HEK293 (cell line): ENCODE data around the gene TBPL1.

ENCODE experiments used
- CTCF ChIA-PET: fragments of 350-600 bp; formaldehyde crosslinking; extraction: SDS; loops from one replicate; lab custom pipeline; 2021; ENCODE audit warnings: antibody characterized with exemption; lab: Yijun Ruan, JAX
- POLR2A ChIA-PET: fragments of 300-600 bp; formaldehyde crosslinking; extraction: SDS; loops from one replicate; lab custom pipeline; 2020; ENCODE audit warnings: antibody characterized with exemption, inconsistent platforms; lab: Yijun Ruan, JAX
- H3K27ac ChIP-seq: fragments of 200-500 bp; sonication (Bioruptor generic); 2 replicates; pipeline ENCODE4 v1.5.1; 2014; ENCODE audit warnings: low read depth, low read length, control low read depth, inconsistent platforms; ENCODE audit errors: extremely low read depth
- H3K36me3 ChIP-seq, 2 experiments: fragments of 200-500 bp in 1 of 2; sonication (Bioruptor generic) in 1 of 2; 1 replicate in 1 of 2; 2 replicates in 1 of 2; pipeline ENCODE4 v1.5.1; 2014 to 2017; ENCODE audit warnings: inconsistent platforms in 2 of 2, low read length in 2 of 2; ENCODE audit not compliant: control insufficient read depth in 2 of 2, insufficient read depth in 1 of 2
- H3K4me1 ChIP-seq: fragments of 200-500 bp; sonication (Bioruptor generic); 2 replicates; pipeline ENCODE4 v1.5.1; 2014; ENCODE audit warnings: mild to moderate bottlenecking, low read length, inconsistent platforms; ENCODE audit not compliant: control insufficient read depth, insufficient read depth
- H3K4me3 ChIP-seq: 2 replicates; pipeline ENCODE4 v1.5.1; 2011; ENCODE audit warnings: low read depth, mild to moderate bottlenecking, control low read depth, low read length, moderate library complexity
- H3K9me3 ChIP-seq: fragments of 200-500 bp; sonication (Bioruptor generic); 2 replicates; pipeline ENCODE4 v1.5.1; 2014; ENCODE audit warnings: low read depth, low read length, inconsistent platforms; ENCODE audit not compliant: control insufficient read depth, insufficient read depth
- HOXD13 ChIP-seq: sonication (generic); formaldehyde crosslinking; IDR thresholded peaks from 2 replicates; pipeline ENCODE4 v1.8.0; 2022; ENCODE audit warnings: missing genetic modification reagents, borderline replicate concordance
- KLF8 ChIP-seq: fragments of 450-650 bp; formaldehyde crosslinking; IDR thresholded peaks from 2 replicates; pipeline ENCODE4 v1.5.1; 2016; ENCODE audit warnings: missing biosample characterization, missing genetic modification characterization
- OVOL3 ChIP-seq: fragments of 450-650 bp; formaldehyde crosslinking; IDR thresholded peaks from 2 replicates; pipeline ENCODE4 v1.5.1; 2016; ENCODE audit warnings: missing biosample characterization, missing genetic modification characterization
- YY1 ChIP-seq: fragments of 450-650 bp; formaldehyde crosslinking; IDR thresholded peaks from 2 replicates; pipeline ENCODE4 v1.5.1; 2018; ENCODE audit warnings: missing biosample characterization, missing genetic modification characterization
- ZEB2 ChIP-seq: fragments of 450-650 bp; formaldehyde crosslinking; IDR thresholded peaks from 2 replicates; pipeline ENCODE4 v1.5.1; 2016; ENCODE audit warnings: missing biosample characterization, missing genetic modification characterization
- ZFP3 ChIP-seq: fragments of 450-650 bp; formaldehyde crosslinking; IDR thresholded peaks from 2 replicates; pipeline ENCODE4 v1.5.1; 2016; ENCODE audit warnings: low read depth, missing biosample characterization, missing genetic modification characterization
- ZNF138 ChIP-seq: fragments of 450-650 bp; formaldehyde crosslinking; IDR thresholded peaks from 2 replicates; pipeline ENCODE4 v1.5.1; 2016; ENCODE audit warnings: missing biosample characterization, missing genetic modification characterization, borderline replicate concordance
- ZNF169 ChIP-seq: fragments of 450-650 bp; formaldehyde crosslinking; IDR thresholded peaks from 2 replicates; pipeline ENCODE4 v1.5.1; 2016; ENCODE audit warnings: missing biosample characterization, missing genetic modification characterization
- ZNF221 ChIP-seq: fragments of 450-650 bp; formaldehyde crosslinking; IDR thresholded peaks from 2 replicates; pipeline ENCODE4 v1.5.1; 2017; ENCODE audit warnings: missing biosample characterization, missing genetic modification characterization, borderline replicate concordance
- ZNF248 ChIP-seq: fragments of 450-650 bp; formaldehyde crosslinking; IDR thresholded peaks from 2 replicates; pipeline ENCODE4 v1.5.1; 2017; ENCODE audit warnings: missing biosample characterization, missing genetic modification characterization
- ZNF274 ChIP-seq, 2 experiments: fragments of 200-500 bp in 1 of 2; fragments of 450-650 bp in 1 of 2; sonication (Bioruptor generic) in 1 of 2; formaldehyde crosslinking in 1 of 2; IDR thresholded peaks; 2 replicates each; pipeline versions ENCODE4 v1.5.1 to v1.6.1; 2014 to 2016; ENCODE audit warnings: borderline replicate concordance in 1 of 2, inconsistent platforms in 1 of 2, low read length in 1 of 2, missing biosample characterization in 1 of 2, missing genetic modification characterization in 1 of 2
- ZNF335 ChIP-seq: fragments of 450-650 bp; formaldehyde crosslinking; conservative IDR thresholded peaks from 2 replicates; pipeline ENCODE4 v1.5.1; 2016; ENCODE audit warnings: missing biosample characterization, missing genetic modification characterization
- ZNF473 ChIP-seq: fragments of 450-650 bp; formaldehyde crosslinking; IDR thresholded peaks from 2 replicates; pipeline ENCODE4 v1.5.1; 2017; ENCODE audit warnings: missing biosample characterization, missing genetic modification characterization
- ZNF529 ChIP-seq: fragments of 450-650 bp; formaldehyde crosslinking; IDR thresholded peaks from 2 replicates; pipeline ENCODE4 v1.5.1; 2017; ENCODE audit warnings: missing genetic modification characterization, missing biosample characterization; ENCODE audit not compliant: insufficient replicate concordance
- ZNF623 ChIP-seq: fragments of 450-650 bp; formaldehyde crosslinking; IDR thresholded peaks from 2 replicates; pipeline ENCODE4 v1.5.1; 2016; ENCODE audit warnings: missing biosample characterization, missing genetic modification characterization
- ZNF785 ChIP-seq: fragments of 450-650 bp; formaldehyde crosslinking; IDR thresholded peaks from 2 replicates; pipeline ENCODE4 v1.5.1; 2016; ENCODE audit warnings: missing biosample characterization, missing genetic modification characterization
- ZNF791 ChIP-seq: fragments of 450-650 bp; formaldehyde crosslinking; IDR thresholded peaks from 2 replicates; pipeline ENCODE4 v1.5.1; 2016; ENCODE audit warnings: missing biosample characterization, missing genetic modification characterization
- ZSCAN16 ChIP-seq: fragments of 450-650 bp; formaldehyde crosslinking; IDR thresholded peaks from 2 replicates; pipeline ENCODE4 v1.5.1; 2016; ENCODE audit warnings: missing biosample characterization, missing genetic modification characterization
- ZXDB ChIP-seq: fragments of 450-650 bp; formaldehyde crosslinking; IDR thresholded peaks from 2 replicates; pipeline ENCODE4 v1.5.1; 2016; ENCODE audit warnings: missing biosample characterization, missing genetic modification characterization
- TF ChIP-seq, protein P1 (sequence below): fragments of 450-650 bp; formaldehyde crosslinking; IDR thresholded peaks from 2 replicates; pipeline ENCODE4 v1.5.0; 2017; ENCODE audit warnings: missing biosample characterization, missing genetic modification characterization, borderline replicate concordance
- TF ChIP-seq, protein P2 (sequence below): fragments of 450-650 bp; formaldehyde crosslinking; IDR thresholded peaks from 2 replicates; pipeline ENCODE4 v1.5.1; 2016; ENCODE audit warnings: missing biosample characterization, missing genetic modification characterization

TBPL1 gene

DNA sequence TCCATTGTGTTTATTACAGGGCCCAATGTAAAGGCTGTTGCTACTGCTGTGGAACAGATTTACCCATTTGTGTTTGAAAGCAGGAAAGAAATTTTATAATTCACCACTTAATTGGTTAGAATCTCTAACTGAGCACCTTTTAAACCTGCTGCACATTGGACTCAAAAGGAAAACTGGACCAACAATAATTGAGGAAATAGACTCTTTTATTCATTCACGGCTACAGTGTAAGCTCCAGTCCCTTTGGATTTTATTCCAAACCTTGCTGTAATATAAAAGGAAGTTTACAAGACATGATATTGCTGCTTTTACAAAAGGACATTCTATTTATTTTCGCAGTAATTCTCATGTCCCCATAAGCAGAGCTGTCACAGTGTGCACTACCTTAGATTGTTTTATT lies 33.9 kb downstream of the TBPL1 start (continued):
- TF ChIP-seq, protein P1, sequence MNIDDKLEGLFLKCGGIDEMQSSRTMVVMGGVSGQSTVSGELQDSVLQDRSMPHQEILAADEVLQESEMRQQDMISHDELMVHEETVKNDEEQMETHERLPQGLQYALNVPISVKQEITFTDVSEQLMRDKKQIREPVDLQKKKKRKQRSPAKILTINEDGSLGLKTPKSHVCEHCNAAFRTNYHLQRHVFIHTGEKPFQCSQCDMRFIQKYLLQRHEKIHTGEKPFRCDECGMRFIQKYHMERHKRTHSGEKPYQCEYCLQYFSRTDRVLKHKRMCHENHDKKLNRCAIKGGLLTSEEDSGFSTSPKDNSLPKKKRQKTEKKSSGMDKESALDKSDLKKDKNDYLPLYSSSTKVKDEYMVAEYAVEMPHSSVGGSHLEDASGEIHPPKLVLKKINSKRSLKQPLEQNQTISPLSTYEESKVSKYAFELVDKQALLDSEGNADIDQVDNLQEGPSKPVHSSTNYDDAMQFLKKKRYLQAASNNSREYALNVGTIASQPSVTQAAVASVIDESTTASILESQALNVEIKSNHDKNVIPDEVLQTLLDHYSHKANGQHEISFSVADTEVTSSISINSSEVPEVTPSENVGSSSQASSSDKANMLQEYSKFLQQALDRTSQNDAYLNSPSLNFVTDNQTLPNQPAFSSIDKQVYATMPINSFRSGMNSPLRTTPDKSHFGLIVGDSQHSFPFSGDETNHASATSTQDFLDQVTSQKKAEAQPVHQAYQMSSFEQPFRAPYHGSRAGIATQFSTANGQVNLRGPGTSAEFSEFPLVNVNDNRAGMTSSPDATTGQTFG (tag by site-specific recombination): no peak
- TF ChIP-seq ZNF785 (tag by site-specific recombination): no peak
- no peak for TF ChIP-seq ZEB2 (tag by site-specific recombination)
- no peak for TF ChIP-seq ZNF473
- TF ChIP-seq OVOL3: no peak
- TF ChIP-seq KLF8 (tag by site-specific recombination): no peak

- H3K27ac ChIP-seq: no peak overlapping the region
- POLR2A ChIA-PET: no interaction called here
- no peaks in the 10 kb centered on the region for H3K9me3 ChIP-seq
- peaks cover 12% of the 10 kb centered on the region for H3K4me1 ChIP-seq
- no peak overlapping the region for H3K4me3 ChIP-seq
- no peak for TF ChIP-seq HOXD13 (CRISPR knock-in tag)
- no peak for TF ChIP-seq ZNF138 (tag by site-specific recombination)
- no peak for TF ChIP-seq ZNF335 (tag by site-specific recombination)
- TF ChIP-seq, all 188 proteins: peak for 0
- CTCF ChIA-PET: interaction anchor here (0.6 to 4.3 kb wide), 7 partner anchors 10 to 418 kb away, joined by 4 to 26 read pairs (median 13); no protein-coding TSS in a partner anchor
- peaks cover 22 to 32% of the 10 kb centered on the region in 2 experiments for H3K36me3 ChIP-seq
Observed at GRCh38 chr6:133989525-133989924, 36.5 kb downstream of the TBPL1 start.

DNA sequence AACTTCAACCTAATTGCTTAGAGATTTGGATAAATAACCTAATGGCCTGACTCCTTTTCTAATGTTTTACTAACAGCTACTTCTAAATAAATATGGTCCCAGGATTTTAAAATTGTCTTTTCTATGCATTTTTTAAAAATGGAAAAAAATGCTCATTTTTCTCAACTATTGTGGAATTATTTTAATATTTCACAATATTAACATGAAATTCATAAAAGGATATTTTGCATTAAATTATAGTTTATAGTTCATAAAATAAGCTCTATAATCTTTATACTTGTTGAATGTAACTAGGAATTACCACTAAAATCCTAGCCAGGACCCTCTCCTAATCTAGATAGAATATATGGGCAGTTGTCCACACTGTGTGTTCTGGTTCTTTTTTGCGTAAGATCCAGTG lies 37.3 kb downstream of the TBPL1 start:
- POLR2A ChIA-PET: no interaction called here
- Histone ChIP-seq H3K4me1 (peaks cover 12% of the 10 kb centered on the region), H3K4me3 (no peak overlapping the region), H3K9me3 (no peaks in the 10 kb centered on the region), H3K27ac (no peak overlapping the region), H3K36me3 (peaks cover 14 to 27% of the 10 kb centered on the region in 2 experiments; a peak in 2 of 3 replicates)
- no peak for TF ChIP-seq ZNF169 (tag by site-specific recombination)
- no peak for TF ChIP-seq ZNF791 (tag by site-specific recombination)
- TF ChIP-seq ZNF248 (tag by site-specific recombination): no peak
- no peak for TF ChIP-seq YY1
- TF ChIP-seq ZFP3 (tag by site-specific recombination): no peak
- TF ChIP-seq, protein P2, sequence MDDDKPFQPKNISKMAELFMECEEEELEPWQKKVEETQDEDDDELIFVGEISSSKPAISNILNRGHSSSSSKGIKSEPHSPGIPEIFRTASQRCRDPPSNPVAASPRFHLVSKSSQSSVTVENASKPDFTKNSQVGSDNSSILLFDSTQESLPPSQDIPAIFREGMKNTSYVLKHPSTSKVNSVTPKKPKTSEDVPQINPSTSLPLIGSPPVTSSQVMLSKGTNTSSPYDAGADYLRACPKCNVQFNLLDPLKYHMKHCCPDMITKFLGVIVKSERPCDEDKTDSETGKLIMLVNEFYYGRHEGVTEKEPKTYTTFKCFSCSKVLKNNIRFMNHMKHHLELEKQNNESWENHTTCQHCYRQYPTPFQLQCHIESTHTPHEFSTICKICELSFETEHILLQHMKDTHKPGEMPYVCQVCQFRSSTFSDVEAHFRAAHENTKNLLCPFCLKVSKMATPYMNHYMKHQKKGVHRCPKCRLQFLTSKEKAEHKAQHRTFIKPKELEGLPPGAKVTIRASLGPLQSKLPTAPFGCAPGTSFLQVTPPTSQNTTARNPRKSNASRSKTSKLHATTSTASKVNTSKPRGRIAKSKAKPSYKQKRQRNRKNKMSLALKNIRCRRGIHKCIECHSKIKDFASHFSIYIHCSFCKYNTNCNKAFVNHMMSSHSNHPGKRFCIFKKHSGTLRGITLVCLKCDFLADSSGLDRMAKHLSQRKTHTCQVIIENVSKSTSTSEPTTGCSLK (tag by site-specific recombination): no peak
- TF ChIP-seq ZSCAN16: no peak
- TF ChIP-seq ZNF529 (tag by site-specific recombination): no peak
- TF ChIP-seq ZNF274 (IDR thresholded peaks at IDR 0.05; ENCODE audit: low read length): no peak
- TF ChIP-seq ZNF274 (tag by site-specific recombination; IDR thresholded peaks at IDR 0.05; ENCODE audit: borderline replicate concordance): no peak
- TF ChIP-seq ZXDB (tag by site-specific recombination): no peak
- TF ChIP-seq ZNF221 (tag by site-specific recombination): no peak
- TF ChIP-seq ZNF623 (tag by site-specific recombination): no peak
- CTCF ChIA-PET: interaction anchor here (1.6 to 4.3 kb wide), 6 partner anchors 9 to 106 kb away, joined by 5 to 26 read pairs (median 15); no protein-coding TSS in a partner anchor
